Thoracic aorta (tissue), 2 donors: Measurements from ENCODE around the gene PNMT. TPM values are rescaled to one million over a fixed set of nuclear protein-coding genes. Genes with fewer than 3 reads are reported as not detected.

Experiments used
- ATAC-seq: fragments of 150-250 bp; one replicate; pipeline ENCODE4 v1.8.0; 2017; ENCODE audit warnings: low read depth; ENCODE audit not compliant: insufficient number of reproducible peaks, low FRiP score
- DNase-seq: peaks from one replicate; pipeline ENCODE4 v3.0.0-alpha.2; 2020; ENCODE audit warnings: low spot score
- H3K27ac ChIP-seq, 2 donors: fragments of 200-600 bp; sonication (generic); 1 replicate in 1 of 2; 2 replicates in 1 of 2; pipeline ENCODE4 v1.5.1; 2016; ENCODE audit warnings: mild to moderate bottlenecking in 2 of 2, moderate library complexity in 2 of 2
- H3K27me3 ChIP-seq: fragments of 200-600 bp; sonication (generic); replicated peaks from 2 replicates; pipeline ENCODE4 v1.6.0; 2016; ENCODE audit warnings: mild to moderate bottlenecking; ENCODE audit not compliant: insufficient read depth
- H3K36me3 ChIP-seq: fragments of 200-600 bp; sonication (generic); one replicate; pipeline ENCODE4 v1.5.1; 2016
- H3K4me1 ChIP-seq, 2 donors: fragments of 200-600 bp; sonication (generic); 1 replicate in 1 of 2; 2 replicates in 1 of 2; pipeline versions ENCODE4 v1.5.1 to v1.6.0; 2016; ENCODE audit warnings: low read depth in 2 of 2, mild to moderate bottlenecking in 1 of 2; ENCODE audit not compliant: control insufficient read depth in 1 of 2
- H3K4me3 ChIP-seq: fragments of 200-600 bp; sonication (generic); 2 replicates; pipeline ENCODE4 v1.5.1; 2016; ENCODE audit warnings: mild to moderate bottlenecking
- H3K9me3 ChIP-seq: fragments of 200-600 bp; sonication (generic); 2 replicates; pipeline ENCODE4 v1.5.1; 2016
- total RNA-seq, 2 donors: library from RNA; depleted of rRNA; stranded (reverse); fragments of >200 nt; gene quantifications; one replicate each; pipeline versions ENCODE4 v1.1.0 to v1.2.3, GENCODE V29; 2016
- TF ChIP-seq, protein P1 (sequence below): fragments of 200-600 bp; sonication (generic); IDR thresholded peaks from one replicate; pipeline ENCODE4 v1.5.1; 2019; ENCODE audit warnings: antibody characterized with exemption

The PNMT gene
- total RNA-seq, 2 donors from 2014 or later: 3.1 to 22.9 TPM

- ATAC-seq (no peak), DNase-seq (no peak)
- Histone ChIP-seq H3K4me1 (peaks cover 16 to 54% of the 10 kb centered on the region in 2 donors), H3K9me3 (no peaks in the 10 kb centered on the region), H3K27me3 (no peaks in the 10 kb centered on the region), H3K27ac (peak overlapping the region; percentile 30 to 43), H3K4me3 (no peak overlapping the region), H3K36me3 (peaks cover 22% of the 10 kb centered on the region)
- TF ChIP-seq, protein P1, sequence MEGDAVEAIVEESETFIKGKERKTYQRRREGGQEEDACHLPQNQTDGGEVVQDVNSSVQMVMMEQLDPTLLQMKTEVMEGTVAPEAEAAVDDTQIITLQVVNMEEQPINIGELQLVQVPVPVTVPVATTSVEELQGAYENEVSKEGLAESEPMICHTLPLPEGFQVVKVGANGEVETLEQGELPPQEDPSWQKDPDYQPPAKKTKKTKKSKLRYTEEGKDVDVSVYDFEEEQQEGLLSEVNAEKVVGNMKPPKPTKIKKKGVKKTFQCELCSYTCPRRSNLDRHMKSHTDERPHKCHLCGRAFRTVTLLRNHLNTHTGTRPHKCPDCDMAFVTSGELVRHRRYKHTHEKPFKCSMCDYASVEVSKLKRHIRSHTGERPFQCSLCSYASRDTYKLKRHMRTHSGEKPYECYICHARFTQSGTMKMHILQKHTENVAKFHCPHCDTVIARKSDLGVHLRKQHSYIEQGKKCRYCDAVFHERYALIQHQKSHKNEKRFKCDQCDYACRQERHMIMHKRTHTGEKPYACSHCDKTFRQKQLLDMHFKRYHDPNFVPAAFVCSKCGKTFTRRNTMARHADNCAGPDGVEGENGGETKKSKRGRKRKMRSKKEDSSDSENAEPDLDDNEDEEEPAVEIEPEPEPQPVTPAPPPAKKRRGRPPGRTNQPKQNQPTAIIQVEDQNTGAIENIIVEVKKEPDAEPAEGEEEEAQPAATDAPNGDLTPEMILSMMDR: no peak
Measured at GRCh38 chr17:39662551-39663339, 5.5 kb upstream of the PNMT start.

DNA sequence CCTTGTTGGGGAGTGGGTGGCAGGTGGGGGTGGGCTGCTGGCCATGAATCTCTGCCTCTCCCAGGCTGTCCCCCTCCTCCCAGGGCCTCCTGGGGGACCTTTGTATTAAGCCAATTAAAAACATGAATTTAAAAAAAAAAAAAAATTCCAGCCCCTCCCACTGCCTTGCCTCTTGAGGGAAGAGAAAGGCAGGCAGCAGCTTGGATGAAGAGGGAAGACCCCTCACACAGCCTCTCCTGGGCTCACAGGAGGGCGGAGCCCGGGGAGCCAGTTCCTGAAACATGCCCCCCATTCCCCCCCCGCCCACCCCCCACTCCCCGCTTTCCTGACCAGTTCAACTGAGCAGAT lies 4.9 kb upstream of the PNMT start:
- Histone ChIP-seq H3K27me3 (no peaks in the 10 kb centered on the region), H3K9me3 (no peaks in the 10 kb centered on the region), H3K4me3 (no peak overlapping the region), H3K36me3 (peaks cover 21% of the 10 kb centered on the region), H3K4me1 (peaks cover 22 to 60% of the 10 kb centered on the region in 2 donors), H3K27ac (peak overlapping the region; percentile 43 to 59)
- TF ChIP-seq, protein P1: no peak
- ATAC-seq (no peak), DNase-seq (no peak)

GRCh38 chr17:39663688-39664580 lies 4.3 kb upstream of the PNMT start:
- TF ChIP-seq, protein P1: no peak
- Histone ChIP-seq H3K4me3 (no peak overlapping the region), H3K27ac (peak overlapping the region; percentile 59 to 77), H3K36me3 (peaks cover 16% of the 10 kb centered on the region), H3K27me3 (no peaks in the 10 kb centered on the region), H3K9me3 (no peaks in the 10 kb centered on the region), H3K4me1 (peaks cover 22 to 65% of the 10 kb centered on the region in 2 donors)
- ATAC-seq: no peak
- no peak for DNase-seq

GRCh38 chr17:39664581-39665561 lies 3.4 kb upstream of the PNMT start, which contains the start of gene TCAP:
Gene TCAP (plus strand): TSS chr17:39665349. CDS start chr17:39665360, 11 bp downstream.
- Histone ChIP-seq H3K4me3 (peak within 1 kb of the TSS; percentile 69), H3K27ac (peak within 1 kb of the TSS; percentile 59 to 77), H3K4me1 (peaks cover 22 to 65% of the 10 kb centered on the region in 2 donors), H3K36me3 (peaks cover 10% of the 10 kb centered on the region), H3K9me3 (no peaks in the 10 kb centered on the region), H3K27me3 (no peaks in the 10 kb centered on the region)
- no peak for DNase-seq
- ATAC-seq: no peak
- TF ChIP-seq, protein P1: no peak
